Lower leg skin (tissue), 3 donors: Measurements from ENCODE around the gene BUD23.

Experiments used
- CTCF ChIP-seq, 3 donors: fragments of 450-650 bp; IDR thresholded peaks; one replicate each; pipeline ENCODE4 v1.5.1; 2016; ENCODE audit warnings: antibody characterized with exemption in 3 of 3, mild to moderate bottlenecking in 3 of 3, moderate library complexity in 2 of 3
- POLR2A ChIP-seq, 2 donors: fragments of 450-650 bp; IDR thresholded peaks; one replicate each; pipeline ENCODE4 v1.6.1; 2016 to 2017; ENCODE audit warnings: antibody characterized with exemption in 2 of 2, mild to moderate bottlenecking in 1 of 2, moderate library complexity in 1 of 2

DNA sequence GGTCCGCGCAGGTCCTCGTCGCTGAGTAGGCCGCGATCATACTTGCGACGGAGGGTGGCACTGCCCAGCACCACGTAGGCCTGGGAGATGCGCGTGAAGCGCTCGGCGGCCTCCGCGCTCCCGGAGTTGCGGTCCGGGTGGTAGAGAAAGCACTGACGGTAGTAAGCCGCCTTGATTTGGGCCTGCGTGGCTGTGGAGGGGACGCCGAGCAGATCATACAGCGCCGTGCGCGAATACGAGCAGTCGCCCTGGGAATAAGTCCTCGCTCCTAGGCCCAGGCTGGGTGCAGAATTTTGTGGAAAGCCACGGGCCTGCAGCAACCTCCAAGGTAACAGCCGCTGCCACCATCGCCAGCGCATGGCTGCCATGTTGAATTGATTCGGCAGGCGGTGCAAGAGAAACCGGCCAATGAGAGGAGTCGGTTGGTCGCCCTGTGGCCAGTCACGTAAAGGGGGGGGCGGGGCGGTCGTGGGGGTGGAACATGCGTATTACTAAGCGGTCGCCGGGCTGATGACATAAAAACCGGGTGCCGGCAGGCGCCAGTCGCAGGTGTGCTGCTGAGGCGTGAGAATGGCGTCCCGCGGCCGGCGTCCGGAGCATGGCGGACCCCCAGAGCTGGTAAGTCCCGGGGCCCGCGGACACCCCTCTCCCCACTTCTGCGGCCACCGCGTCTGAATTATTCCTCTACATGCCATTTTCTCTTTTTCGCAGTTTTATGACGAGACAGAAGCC is at the start of gene BUD23, which contains the start of gene DNAJC30:
- TF ChIP-seq CTCF (IDR thresholded peaks at IDR 0.05): no peak
- no peak for TF ChIP-seq POLR2A (IDR thresholded peaks at IDR 0.05)
